B cell (primary cell): ENCODE measurements around the gene LHPP.

Experiments
- CTCF ChIP-seq: fragments of 200-600 bp; IDR thresholded peaks from one replicate; pipeline ENCODE4 v1.8.0; 2022; ENCODE audit warnings: antibody characterized with exemption, mild to moderate bottlenecking
- EZH2 ChIP-seq: IDR thresholded peaks from 2 replicates; pipeline ENCODE4 v1.6.1; 2012; ENCODE audit warnings: borderline replicate concordance, low read depth, mild to moderate bottlenecking, moderate library complexity, low read length; ENCODE audit not compliant: insufficient read depth, poor library complexity, severe bottlenecking

DNA sequence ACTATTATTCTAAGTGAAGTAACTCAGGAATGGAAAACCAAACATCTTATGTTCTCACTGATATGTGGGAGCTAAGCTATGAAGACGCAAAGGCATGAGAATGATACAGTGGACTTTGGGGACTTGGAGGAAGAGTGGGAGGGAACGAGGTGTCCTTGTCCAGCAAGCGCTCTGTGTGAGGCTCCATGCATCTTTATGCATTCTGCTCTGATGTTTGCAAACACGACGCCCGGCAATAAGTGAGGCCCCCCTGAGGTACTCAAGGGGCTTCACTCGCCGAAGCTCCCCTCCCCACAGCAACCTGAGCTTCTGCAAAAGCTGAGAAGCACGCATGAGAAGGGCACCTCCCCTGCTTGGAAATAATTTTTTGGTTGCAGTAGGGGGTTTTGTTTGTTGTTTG lies 103.3 kb downstream of the LHPP start:
- TF ChIP-seq CTCF (no peak), EZH2 (no peak)
